Adrenal gland (tissue), 5 donors: ENCODE measurements around the gene CCL19.

ENCODE experiments used
- POLR2A ChIP-seq, 2 donors: fragments of 450-650 bp; IDR thresholded peaks; one replicate each; pipeline ENCODE4 v1.6.1; 2017; ENCODE audit warnings: antibody characterized with exemption in 2 of 2, mild to moderate bottlenecking in 2 of 2, moderate library complexity in 1 of 2
- TF ChIP-seq, protein P1 (sequence below), 6 experiments: fragments of 450-650 bp in 4 of 6; fragments of 200-600 bp in 2 of 6; sonication (generic) in 1 of 6; IDR thresholded peaks; 1 replicate in 5 of 6; 2 replicates in 1 of 6; pipeline versions ENCODE4 v1.5.1 to v1.8.0; 2016 to 2021; ENCODE audit warnings: antibody characterized with exemption in 6 of 6, mild to moderate bottlenecking in 2 of 6, moderate library complexity in 1 of 6
- donor health status: DM: no; HTN: no; CAD: no.

DNA sequence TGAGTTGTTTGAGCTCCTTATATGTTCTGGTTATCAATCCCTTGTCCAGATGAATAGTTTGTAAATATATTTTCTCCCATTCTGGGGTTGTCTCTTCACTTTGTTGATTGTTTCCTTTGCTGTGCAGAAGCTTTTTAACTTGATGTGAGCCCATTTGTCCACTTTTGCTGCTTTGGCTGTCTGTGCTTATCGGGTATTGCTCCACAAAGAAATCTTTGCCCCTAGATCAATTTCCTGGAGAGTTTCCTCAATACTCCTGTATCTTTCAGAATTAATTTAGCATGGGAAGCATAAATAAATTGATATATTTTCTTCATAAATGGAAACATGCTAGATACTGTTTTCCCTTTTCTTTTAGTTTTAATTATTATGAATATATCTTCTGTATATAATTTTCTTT lies 41.4 kb upstream of the CCL19 start:
- TF ChIP-seq, protein P1, sequence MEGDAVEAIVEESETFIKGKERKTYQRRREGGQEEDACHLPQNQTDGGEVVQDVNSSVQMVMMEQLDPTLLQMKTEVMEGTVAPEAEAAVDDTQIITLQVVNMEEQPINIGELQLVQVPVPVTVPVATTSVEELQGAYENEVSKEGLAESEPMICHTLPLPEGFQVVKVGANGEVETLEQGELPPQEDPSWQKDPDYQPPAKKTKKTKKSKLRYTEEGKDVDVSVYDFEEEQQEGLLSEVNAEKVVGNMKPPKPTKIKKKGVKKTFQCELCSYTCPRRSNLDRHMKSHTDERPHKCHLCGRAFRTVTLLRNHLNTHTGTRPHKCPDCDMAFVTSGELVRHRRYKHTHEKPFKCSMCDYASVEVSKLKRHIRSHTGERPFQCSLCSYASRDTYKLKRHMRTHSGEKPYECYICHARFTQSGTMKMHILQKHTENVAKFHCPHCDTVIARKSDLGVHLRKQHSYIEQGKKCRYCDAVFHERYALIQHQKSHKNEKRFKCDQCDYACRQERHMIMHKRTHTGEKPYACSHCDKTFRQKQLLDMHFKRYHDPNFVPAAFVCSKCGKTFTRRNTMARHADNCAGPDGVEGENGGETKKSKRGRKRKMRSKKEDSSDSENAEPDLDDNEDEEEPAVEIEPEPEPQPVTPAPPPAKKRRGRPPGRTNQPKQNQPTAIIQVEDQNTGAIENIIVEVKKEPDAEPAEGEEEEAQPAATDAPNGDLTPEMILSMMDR (IDR thresholded peaks at IDR 0.05), result no peak
- no peak for TF ChIP-seq POLR2A (IDR thresholded peaks at IDR 0.05)
